K562 treated with DMSO at 1 percent for 4 hours (cell line): ENCODE data around the gene RFT1. TPM values are rescaled to one million over a fixed set of nuclear protein-coding genes. Genes with fewer than 3 reads are reported as not detected.

Source experiments
- total RNA-seq: library from RNA; unstranded; fragments of 300-600 nt; gene quantifications from 2 replicates; pipeline ENCODE4 v1.2.3, GENCODE V29; 2022; ENCODE audit not compliant: insufficient read depth

The RFT1 gene, protein sequence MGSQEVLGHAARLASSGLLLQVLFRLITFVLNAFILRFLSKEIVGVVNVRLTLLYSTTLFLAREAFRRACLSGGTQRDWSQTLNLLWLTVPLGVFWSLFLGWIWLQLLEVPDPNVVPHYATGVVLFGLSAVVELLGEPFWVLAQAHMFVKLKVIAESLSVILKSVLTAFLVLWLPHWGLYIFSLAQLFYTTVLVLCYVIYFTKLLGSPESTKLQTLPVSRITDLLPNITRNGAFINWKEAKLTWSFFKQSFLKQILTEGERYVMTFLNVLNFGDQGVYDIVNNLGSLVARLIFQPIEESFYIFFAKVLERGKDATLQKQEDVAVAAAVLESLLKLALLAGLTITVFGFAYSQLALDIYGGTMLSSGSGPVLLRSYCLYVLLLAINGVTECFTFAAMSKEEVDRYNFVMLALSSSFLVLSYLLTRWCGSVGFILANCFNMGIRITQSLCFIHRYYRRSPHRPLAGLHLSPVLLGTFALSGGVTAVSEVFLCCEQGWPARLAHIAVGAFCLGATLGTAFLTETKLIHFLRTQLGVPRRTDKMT
- total RNA-seq, result 4.7 and 5.3 TPM in 2 replicates

DNA sequence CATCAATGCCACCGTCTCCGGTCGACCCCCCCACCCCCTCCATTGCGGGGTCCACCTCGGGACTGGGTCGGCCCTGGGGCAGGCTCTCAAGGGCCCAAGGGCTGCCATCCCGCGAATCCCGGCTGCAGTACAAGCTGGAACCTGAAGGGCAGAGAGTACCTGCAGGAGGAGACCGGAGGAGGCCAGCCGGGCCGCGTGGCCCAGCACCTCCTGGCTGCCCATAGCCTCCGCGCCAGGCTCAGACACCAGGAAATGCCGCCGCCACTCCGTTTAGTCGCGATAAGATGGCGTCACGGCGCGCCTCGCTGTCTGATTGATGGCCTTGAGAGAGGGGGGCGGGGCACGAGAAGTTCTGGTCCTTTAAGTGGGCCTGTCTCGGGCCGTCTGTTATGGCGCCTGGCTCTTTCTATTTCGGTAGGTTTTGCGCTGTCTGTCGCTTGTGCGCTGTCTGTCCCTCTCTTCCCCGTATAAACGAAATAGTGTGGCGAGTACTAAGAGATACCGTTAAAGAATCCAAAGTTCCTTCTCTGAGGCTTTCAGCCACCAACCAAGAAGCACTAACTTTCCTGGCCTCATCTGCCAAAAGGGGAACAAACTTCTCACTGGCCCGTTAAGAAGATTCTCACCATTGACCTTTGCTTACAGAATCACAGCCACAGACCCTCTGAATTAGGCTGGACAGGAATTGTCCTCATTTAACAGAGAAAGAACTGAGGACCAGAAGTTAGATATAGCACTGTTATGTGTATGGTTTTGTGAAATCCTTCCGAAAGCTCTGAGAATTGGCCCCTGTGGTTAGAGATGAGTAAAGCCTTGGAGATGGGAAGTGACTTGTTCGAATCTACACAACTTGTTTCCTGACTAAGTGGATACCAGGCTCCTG, at the start of gene RFT1:
RFT1 (minus strand) TSS at position 257 of the 883 bp plus-strand sequence; CDS start at position 222, 35 bp downstream.

GRCh38 chr3:53160660-53161449, 30.6 kb upstream of the RFT1 start, which contains the start of gene PRKCD:
PRKCD (plus strand) TSS chr3:53161209; CDS start chr3:53178423, 17,214 bp downstream.

GRCh38 chr3:53045518-53046170, 84.6 kb downstream of the RFT1 start, which contains the start of gene SFMBT1:
SFMBT1 (minus strand) TSS chr3:53046073; CDS start chr3:52969128, 76,945 bp downstream.

Other genes starting within 250 kb of the RFT1 start
- 7.3 and 9.0 TPM in 2 replicates for gene STIMATE, start 232.9 kb downstream of the RFT1 start, total RNA-seq
- gene SFMBT1, start 84.4 kb downstream of the RFT1 start, total RNA-seq, result 2.3 and 2.6 TPM in 2 replicates
- 11.7 and 12.4 TPM in 2 replicates for gene PRKCD, start 30.8 kb upstream of the RFT1 start, total RNA-seq
- gene TKT, start 125.6 kb upstream of the RFT1 start, total RNA-seq, result 270 and 304 TPM in 2 replicates
- 10.3 and 10.6 TPM in 2 replicates for gene DCP1A, start 217.1 kb upstream of the RFT1 start, total RNA-seq